ENCODE data around the gene GDF10. TPM values are rescaled to one million over a fixed set of nuclear protein-coding genes. Genes with fewer than 3 reads are reported as not detected.

GDF10 gene
- total and polyA plus RNA-seq, 3 donors from 2014 or later: 17.7 to 47.3 (median 34.4) TPM

- peaks cover 8% of the 10 kb centered on the region for H3K4me1 ChIP-seq
- TF ChIP-seq POLR2A (IDR thresholded peaks at IDR 0.05) (no peak), CTCF (IDR thresholded peaks at IDR 0.05) (peak; percentile 42 to 77 (median 68))
- H3K4me3 ChIP-seq: no peak overlapping the region
- peak; percentile 91 for DNase-seq
- H3K27ac ChIP-seq: no peak overlapping the region
- H3K36me3 ChIP-seq (ENCODE audit: low read depth, missing control alignments): no peaks in the 10 kb centered on the region
- intact Hi-C loops (cut with DNase I; ENCODE audit: low total_unique reads): no loop called here
- H3K9me3 ChIP-seq: no peaks in the 10 kb centered on the region
- no peaks in the 10 kb centered on the region for H3K27me3 ChIP-seq
- 42 to 57% methylated on average over 4 to 20 of the region's 20 CpGs for WGBS, 2 donors
Measured at GRCh38 chr10:47311932-47312662, 12.1 kb downstream of the GDF10 start.

GRCh38 chr10:47312663-47312995 is 12.6 kb downstream of the GDF10 start:
- no peak for DNase-seq
- intact Hi-C loops (cut with DNase I; ENCODE audit: low total_unique reads): no loop called here
- peaks cover 8% of the 10 kb centered on the region for H3K4me1 ChIP-seq

GRCh38 chr10:47314416-47314970 is 14.5 kb downstream of the GDF10 start:
- DNase-seq: no peak
- H3K9me3 ChIP-seq: no peaks in the 10 kb centered on the region
- intact Hi-C loops (cut with DNase I; ENCODE audit: low total_unique reads): no loop called here
- TF ChIP-seq CTCF (IDR thresholded peaks at IDR 0.05) (no peak), POLR2A (IDR thresholded peaks at IDR 0.05) (no peak)
- no peak overlapping the region for H3K27ac ChIP-seq
- no peaks in the 10 kb centered on the region for H3K36me3 ChIP-seq (ENCODE audit: low read depth, missing control alignments)
- WGBS, 2 donors: 87 to 90% methylated on average over 7 to 9 of the region's 9 CpGs
- peaks cover 8% of the 10 kb centered on the region for H3K4me1 ChIP-seq
- H3K4me3 ChIP-seq: no peak overlapping the region
- no peaks in the 10 kb centered on the region for H3K27me3 ChIP-seq

More at GRCh38 chr10:47312663-47312995, 12.6 kb downstream of the GDF10 start:
- Histone ChIP-seq H3K27me3 (no peaks in the 10 kb centered on the region), H3K9me3 (no peaks in the 10 kb centered on the region), H3K4me3 (no peak overlapping the region), H3K36me3 (ENCODE audit: low read depth, missing control alignments) (no peaks in the 10 kb centered on the region), H3K27ac (no peak overlapping the region)
- no peak for TF ChIP-seq POLR2A (IDR thresholded peaks at IDR 0.05)
- TF ChIP-seq CTCF (IDR thresholded peaks at IDR 0.05): no peak
- WGBS, 2 donors: 88 to 100% methylated on average over 3 to 7 of the region's 7 CpGs

- intact Hi-C loops (cut with DNase I; ENCODE audit: low total_unique reads): no loop called here
- Histone ChIP-seq H3K9me3 (no peaks in the 10 kb centered on the region), H3K4me1 (peaks cover 8% of the 10 kb centered on the region), H3K27ac (no peak overlapping the region), H3K4me3 (no peak overlapping the region), H3K36me3 (ENCODE audit: low read depth, missing control alignments) (no peaks in the 10 kb centered on the region), H3K27me3 (no peaks in the 10 kb centered on the region)
- DNase-seq: no peak
- TF ChIP-seq POLR2A (IDR thresholded peaks at IDR 0.05): no peak
- no peak for TF ChIP-seq CTCF (IDR thresholded peaks at IDR 0.05)
- 62 to 91% methylated on average over 2 of the region's 2 CpGs for WGBS, 2 donors
Measured at GRCh38 chr10:47315421-47315820, 15.4 kb downstream of the GDF10 start.

DNA sequence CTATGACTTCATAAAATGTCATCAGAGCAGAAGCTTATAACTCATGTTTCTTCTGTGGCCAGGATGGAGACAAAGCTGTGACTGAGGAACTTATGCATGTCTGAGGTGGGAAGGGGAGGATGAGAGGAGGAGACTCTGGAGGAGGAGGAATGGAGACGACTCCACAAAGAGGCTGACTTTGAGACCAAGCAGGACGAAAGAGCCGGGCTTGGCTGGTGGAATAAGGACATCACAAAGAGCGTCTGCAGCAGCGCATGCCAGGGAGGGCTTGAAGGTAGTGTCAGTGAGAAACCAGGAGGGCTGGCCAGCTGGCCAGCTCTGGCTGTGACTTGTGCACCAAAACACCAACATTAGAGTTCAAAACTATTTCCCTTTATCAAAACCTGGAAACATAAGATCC is 16.1 kb downstream of the GDF10 start:
- peaks cover 8% of the 10 kb centered on the region for H3K4me1 ChIP-seq
- no peaks in the 10 kb centered on the region for H3K27me3 ChIP-seq
- WGBS, 2 donors: 73 to 79% methylated on average over 5 of the region's 5 CpGs
- no peak overlapping the region for H3K27ac ChIP-seq
- no peak overlapping the region for H3K4me3 ChIP-seq
- no peak for DNase-seq
- TF ChIP-seq CTCF (IDR thresholded peaks at IDR 0.05) (no peak), POLR2A (IDR thresholded peaks at IDR 0.05) (no peak)
- intact Hi-C loops (cut with DNase I; ENCODE audit: low total_unique reads): no loop called here
- H3K36me3 ChIP-seq (ENCODE audit: low read depth, missing control alignments): no peaks in the 10 kb centered on the region
- H3K9me3 ChIP-seq: no peaks in the 10 kb centered on the region

Measured in testis (tissue), 3 donors.